WI38 (cell line): Measurements from ENCODE around the gene TESMIN.

Source experiments
- H3K4me3 ChIP-seq: 2 replicates; pipeline ENCODE4 v1.5.1; 2011; ENCODE audit warnings: low read depth, mild to moderate bottlenecking, control low read depth, low read length
- CTCF ChIP-seq: IDR thresholded peaks from 2 replicates; pipeline ENCODE4 v1.5.1; 2012; ENCODE audit warnings: low read depth, mild to moderate bottlenecking, control low read depth, low read length

Gene TESMIN

DNA sequence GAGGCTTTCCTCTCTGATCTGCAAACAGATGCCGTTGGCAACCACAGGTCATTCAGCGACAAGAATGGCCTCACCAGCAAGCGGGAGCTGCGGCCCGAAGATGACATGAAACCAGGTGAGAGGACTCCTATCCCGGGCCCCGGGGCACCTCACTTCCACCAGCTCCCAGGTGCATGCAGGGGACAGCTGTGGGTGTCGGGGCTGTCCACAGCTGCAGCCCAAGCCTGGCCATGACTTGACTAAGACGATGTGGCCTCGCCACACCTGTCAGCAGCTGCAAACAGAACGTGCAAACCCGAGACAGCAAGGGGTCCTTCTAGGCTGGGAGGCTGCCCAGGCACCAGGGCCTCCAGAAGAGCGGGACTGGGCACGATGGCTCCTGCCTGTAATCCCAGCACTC, 63.3 kb downstream of the TESMIN start:
- H3K4me3 ChIP-seq = no peak overlapping the region
- no peak for TF ChIP-seq CTCF

GRCh38 chr11:68687311-68687710, 64.0 kb downstream of the TESMIN start:
- TF ChIP-seq CTCF = no peak
- no peak overlapping the region for H3K4me3 ChIP-seq

DNA sequence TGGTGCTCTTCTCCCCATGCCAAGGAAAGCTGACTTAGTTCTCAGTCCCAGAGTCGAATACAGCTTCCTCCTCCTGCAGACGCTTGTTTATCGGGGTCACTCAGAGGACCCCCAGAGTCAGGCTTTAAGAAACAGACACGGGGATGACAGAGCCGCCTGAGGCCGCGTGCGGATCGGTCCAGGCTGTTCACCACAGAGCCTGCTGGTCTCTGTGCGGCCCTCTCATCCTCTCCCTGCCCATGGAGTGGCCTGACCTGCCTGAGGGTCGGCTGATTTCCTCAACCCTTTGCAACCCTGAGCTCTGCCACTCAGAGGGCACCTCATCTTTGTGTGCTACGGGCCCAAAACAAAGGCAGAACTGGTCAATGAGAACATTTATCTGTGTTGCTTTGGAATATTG, 64.8 kb downstream of the TESMIN start:
- H3K4me3 ChIP-seq = no peak overlapping the region
- no peak for TF ChIP-seq CTCF

- H3K4me3 ChIP-seq = no peak overlapping the region
Observed at GRCh38 chr11:68685656-68686380, 65.5 kb downstream of the TESMIN start.

DNA sequence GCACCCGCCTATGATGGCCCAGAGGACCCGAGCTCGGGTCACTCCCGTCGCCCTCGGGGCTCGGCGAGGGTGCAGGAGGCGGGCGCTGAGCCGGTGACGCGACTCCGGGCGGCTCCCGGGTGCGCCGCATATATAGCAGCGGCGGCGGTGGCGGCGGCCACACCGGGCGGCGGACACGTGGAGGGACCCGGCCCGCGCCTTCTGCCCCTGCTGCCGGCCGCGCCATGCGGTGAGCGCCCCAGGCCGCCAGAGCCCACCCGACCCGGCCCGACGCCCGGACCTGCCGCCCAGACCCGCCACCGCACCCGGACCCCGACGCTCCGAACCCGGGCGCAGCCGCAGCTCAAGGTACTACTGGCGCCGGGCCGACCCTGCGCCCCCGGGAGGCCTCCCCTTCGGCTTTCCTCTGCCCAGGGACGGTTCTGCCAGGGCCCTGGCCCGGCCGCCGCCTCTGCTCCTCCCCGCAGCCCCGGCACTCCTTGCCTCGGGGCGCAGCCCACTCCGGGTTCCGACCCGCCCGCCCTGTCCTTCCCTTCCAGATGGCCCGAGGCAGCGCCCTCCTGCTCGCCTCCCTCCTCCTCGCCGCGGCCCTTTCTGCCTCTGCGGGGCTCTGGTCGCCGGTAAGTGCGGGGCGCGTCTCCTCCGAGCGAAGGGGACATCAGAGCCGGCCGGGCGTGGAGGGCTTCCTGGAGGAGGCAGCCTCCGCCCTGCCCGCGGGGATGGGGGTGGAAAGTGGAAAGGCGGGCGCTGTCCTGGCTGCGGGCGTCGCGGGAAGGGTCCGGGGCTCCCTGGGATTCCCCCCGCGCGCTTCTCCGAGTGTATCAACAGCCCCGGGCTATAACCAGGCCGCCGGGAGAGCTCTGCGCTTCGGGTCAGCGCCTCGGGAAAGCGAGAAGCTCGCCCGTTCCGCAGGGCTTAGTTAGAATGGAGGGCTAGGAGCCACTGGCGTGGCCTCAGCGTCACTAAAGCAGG, 66.6 kb downstream of the TESMIN start, which contains the start of gene GAL:
GAL (plus strand) TSS at position 160 of the 972 bp plus-strand sequence; CDS start at position 540, 380 bp downstream.
- no peak within 1 kb of the TSS for H3K4me3 ChIP-seq
- TF ChIP-seq CTCF = no peak

More at GRCh38 chr11:68685656-68686380, 65.5 kb downstream of the TESMIN start:
- TF ChIP-seq CTCF = no peak

DNA sequence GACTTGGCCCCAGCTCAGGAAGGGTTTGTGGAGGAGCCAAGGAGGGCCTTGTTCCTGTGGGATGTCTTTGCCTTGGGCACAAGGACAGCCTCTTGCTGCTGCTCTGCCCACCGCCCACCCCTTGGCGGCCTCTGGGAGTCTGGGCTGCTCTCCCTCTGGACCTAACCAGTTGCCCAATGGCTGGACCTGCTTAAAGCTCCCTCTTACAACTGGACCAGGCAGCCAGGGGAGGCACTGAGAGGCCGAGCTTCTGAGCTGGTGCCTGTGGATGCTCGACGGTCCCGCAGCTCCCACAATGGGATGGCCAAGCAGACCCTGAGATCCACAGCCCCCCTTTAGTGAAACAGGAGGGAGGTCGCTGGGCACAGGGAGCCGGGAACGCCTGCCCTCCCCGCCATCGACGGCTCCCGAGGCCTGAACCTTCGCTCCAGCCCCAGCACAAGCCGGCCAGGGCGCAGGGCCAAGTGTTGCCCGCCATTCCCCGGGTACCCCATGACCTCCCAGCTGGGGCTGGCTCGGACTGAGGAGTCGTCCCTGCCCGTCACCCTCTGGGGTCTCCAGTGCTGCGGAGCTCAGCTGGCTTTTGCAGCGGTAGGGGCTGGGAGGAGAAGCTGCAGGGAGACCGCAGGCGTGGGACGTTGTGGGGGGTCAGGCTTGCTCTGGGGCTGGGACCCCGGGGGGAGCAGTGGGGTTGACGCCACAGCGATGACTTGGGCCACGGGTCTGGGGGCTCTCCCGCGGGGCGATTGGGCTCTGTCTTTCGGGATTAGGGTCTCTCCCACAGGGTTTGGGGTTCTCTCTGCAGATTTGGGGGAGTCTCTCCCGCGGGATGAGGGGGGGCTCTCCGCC, 67.6 kb downstream of the TESMIN start:
- H3K4me3 ChIP-seq = no peak overlapping the region
- no peak for TF ChIP-seq CTCF
